Endothelial cell of hepatic sinusoid (primary cell): ENCODE data around the gene SPAG9.
"Not testable (repeated sequence)": the region's sequence is repeated elsewhere in the genome, so short reads cannot be mapped to it uniquely, and the experiment has no call there.

Source experiments
- in situ Hi-C: cut with HindIII; loops from 2 replicates; pipeline ENCODE4 v1.10.0; 2017; ENCODE audit warnings: low sequenced_read_pairs

SPAG9 gene

GRCh38 chr17:50946891-50947781 lies 173.5 kb downstream of the SPAG9 start:
- in situ Hi-C loops = loop anchor here (5.0 kb wide), 2 partner anchors 45 to 100 kb away; no protein-coding TSS in a partner anchor

- in situ Hi-C loops = loop anchor here (5.0 kb wide), 2 partner anchors 44 to 99 kb away; no protein-coding TSS in a partner anchor
Observed at GRCh38 chr17:50946223-50946890, 174.3 kb downstream of the SPAG9 start.

GRCh38 chr17:50945779-50946222 lies 174.9 kb downstream of the SPAG9 start:
- in situ Hi-C loops = loop anchor here (5.0 kb wide), 2 partner anchors 44 to 98 kb away; no protein-coding TSS in a partner anchor

- in situ Hi-C loops = loop anchor here (5.0 kb wide), 2 partner anchors 43 to 98 kb away; no protein-coding TSS in a partner anchor
Observed at GRCh38 chr17:50944902-50945720, 175.6 kb downstream of the SPAG9 start.

- in situ Hi-C loops = no loop called here
Observed at GRCh38 chr17:50944054-50944901, 176.4 kb downstream of the SPAG9 start.

- in situ Hi-C loops = no loop called here
Observed at GRCh38 chr17:50943575-50943933, 177.1 kb downstream of the SPAG9 start.

- in situ Hi-C loops = not testable (repeated sequence)
Observed at GRCh38 chr17:50941676-50942048, 179.0 kb downstream of the SPAG9 start.

GRCh38 chr17:50939795-50940684 lies 180.6 kb downstream of the SPAG9 start:
- in situ Hi-C loops = no loop called here

- in situ Hi-C loops = no loop called here
Observed at GRCh38 chr17:50939542-50939794, 181.2 kb downstream of the SPAG9 start.

- in situ Hi-C loops = no loop called here
Observed at GRCh38 chr17:50938821-50939541, 181.7 kb downstream of the SPAG9 start.

- in situ Hi-C loops = no loop called here
Observed at GRCh38 chr17:50935996-50936266, 184.7 kb downstream of the SPAG9 start.

GRCh38 chr17:50935221-50935995 lies 185.3 kb downstream of the SPAG9 start:
- in situ Hi-C loops = no loop called here

- in situ Hi-C loops = no loop called here
Observed at GRCh38 chr17:50934672-50935220, 185.9 kb downstream of the SPAG9 start.

GRCh38 chr17:50934161-50934560 lies 186.5 kb downstream of the SPAG9 start:
- in situ Hi-C loops = no loop called here

- in situ Hi-C loops = no loop called here
Observed at GRCh38 chr17:50931144-50931908, 189.3 kb downstream of the SPAG9 start.

GRCh38 chr17:50928646-50929045 lies 192.0 kb downstream of the SPAG9 start:
- in situ Hi-C loops = no loop called here

- in situ Hi-C loops = no loop called here
Observed at GRCh38 chr17:50927287-50927686, 193.4 kb downstream of the SPAG9 start.
